Adrenal gland (tissue), 5 donors: ENCODE results near the gene DOCK3.

Experiments used
- CTCF ChIP-seq, 6 experiments: fragments of 450-650 bp in 4 of 6; fragments of 200-600 bp in 2 of 6; sonication (generic) in 1 of 6; IDR thresholded peaks; 1 replicate in 5 of 6; 2 replicates in 1 of 6; pipeline versions ENCODE4 v1.5.1 to v1.8.0; 2016 to 2021; ENCODE audit warnings: antibody characterized with exemption in 6 of 6, mild to moderate bottlenecking in 2 of 6, moderate library complexity in 1 of 6
- POLR2A ChIP-seq, 2 donors: fragments of 450-650 bp; IDR thresholded peaks; one replicate each; pipeline ENCODE4 v1.6.1; 2017; ENCODE audit warnings: antibody characterized with exemption in 2 of 2, mild to moderate bottlenecking in 2 of 2, moderate library complexity in 1 of 2
- donor health status: DM: no; HTN: no; CAD: no.

GRCh38 chr3:51389423-51390183, 714.9 kb downstream of the DOCK3 start:
- TF ChIP-seq CTCF (IDR thresholded peaks at IDR 0.05) (peak; percentile 59 to 72 (median 64)), POLR2A (IDR thresholded peaks at IDR 0.05) (no peak)
